Kidney (tissue), 14 donors: ENCODE results near the gene TMEM178B. TPM values are rescaled to one million over a fixed set of nuclear protein-coding genes. Genes with fewer than 3 reads are reported as not detected.
"Not testable (repeated sequence)": the region's sequence is repeated elsewhere in the genome, so short reads cannot be mapped to it uniquely, and the experiment has no call there.

Source experiments
- DNase-seq, 5 donors: peaks; one replicate each; pipeline ENCODE4 v3.0.0-alpha.2; 2013 to 2020
- FAIRE-seq: peaks from 2 replicates; lab custom pipeline; 2012; peaks lifted over from hg19 to GRCh38; lab: Jason Lieb, UNC
- H3K27ac ChIP-seq, 2 donors: one replicate each; pipeline ENCODE4 v1.7.0; 2013; ENCODE audit warnings: low read depth in 2 of 2, low read length in 2 of 2, inconsistent platforms in 1 of 2
- H3K27me3 ChIP-seq: one replicate; pipeline ENCODE4 v1.7.1; 2013; ENCODE audit warnings: low read length, inconsistent platforms; ENCODE audit not compliant: control insufficient read depth, insufficient read depth
- H3K36me3 ChIP-seq, 3 donors: one replicate each; pipeline versions ENCODE4 v1.7.0 to v1.7.1; 2013; ENCODE audit warnings: low read length in 3 of 3, control low read depth in 1 of 3, inconsistent platforms in 1 of 3; ENCODE audit not compliant: insufficient read depth in 3 of 3, control insufficient read depth in 2 of 3
- H3K4me1 ChIP-seq, 3 donors: one replicate each; pipeline versions ENCODE4 v1.7.0 to v1.7.1; 2013; ENCODE audit warnings: low read length in 3 of 3, inconsistent platforms in 1 of 3, low read depth in 1 of 3; ENCODE audit not compliant: control insufficient read depth in 2 of 3, insufficient read depth in 2 of 3
- H3K4me3 ChIP-seq, 3 donors: one replicate each; pipeline versions ENCODE4 v1.7.0 to v1.8.1; 2013; ENCODE audit warnings: low read length in 3 of 3, control low read depth in 1 of 3, inconsistent platforms in 1 of 3
- H3K9ac ChIP-seq, 3 donors: one replicate each; pipeline versions ENCODE4 v1.7.0 to v1.7.1; 2013; ENCODE audit warnings: low read length in 3 of 3, control low read depth in 1 of 3, inconsistent platforms in 1 of 3
- H3K9me3 ChIP-seq, 3 donors: one replicate each; pipeline versions ENCODE4 v1.7.0 to v1.7.1; 2013; ENCODE audit warnings: low read length in 3 of 3, control low read depth in 1 of 3, inconsistent platforms in 1 of 3; ENCODE audit not compliant: control insufficient read depth in 2 of 3, insufficient read depth in 1 of 3
- CTCF ChIP-seq: IDR thresholded peaks from 3 replicates; pipeline ENCODE4 v1.5.1; 2012; ENCODE audit warnings: mild to moderate bottlenecking, moderate library complexity, borderline replicate concordance; ENCODE audit not compliant: insufficient read depth; ENCODE audit errors: extremely low read depth
- intact Hi-C: fragments of 100-400 bp; cut with DNase I; formaldehyde crosslinking; loops from one replicate; pipeline ENCODE4 v1.11.1; 2022
- polyA plus RNA-seq: library from polyadenylated mRNA; stranded (reverse); fragments of 350-450 nt; fragmentation: Illumina TruSeq; extraction: RNeasy Lipid Tissue Mini Kit (QIAGEN cat#74804); gene quantifications from one replicate; pipeline ENCODE4 v1.2.3, GENCODE V29; 2014; ENCODE audit warnings: low read depth, low replicate concordance; ENCODE audit not compliant: insufficient read depth
- total RNA-seq: library from RNA; stranded (reverse); fragmentation: NEBNext Ultra II Directional; extraction: Animal tissue kit (Norgen Biotek cat#: 25700); gene quantifications from one replicate; pipeline ENCODE4 v1.2.1, GENCODE V29; 2021
- donor health status: control.
- donor health status: control.
- donor health status: control.
- donor health status: control.
- donor health status: control.
- donor health status: DM: yes; HTN: yes; CAD: no.
- donor health status: Normal renal cell carcinoma (clear cell type).

The TMEM178B gene
- total and polyA plus RNA-seq, 2 donors from 2014 or later = 0.58 to 20.0 TPM

DNA sequence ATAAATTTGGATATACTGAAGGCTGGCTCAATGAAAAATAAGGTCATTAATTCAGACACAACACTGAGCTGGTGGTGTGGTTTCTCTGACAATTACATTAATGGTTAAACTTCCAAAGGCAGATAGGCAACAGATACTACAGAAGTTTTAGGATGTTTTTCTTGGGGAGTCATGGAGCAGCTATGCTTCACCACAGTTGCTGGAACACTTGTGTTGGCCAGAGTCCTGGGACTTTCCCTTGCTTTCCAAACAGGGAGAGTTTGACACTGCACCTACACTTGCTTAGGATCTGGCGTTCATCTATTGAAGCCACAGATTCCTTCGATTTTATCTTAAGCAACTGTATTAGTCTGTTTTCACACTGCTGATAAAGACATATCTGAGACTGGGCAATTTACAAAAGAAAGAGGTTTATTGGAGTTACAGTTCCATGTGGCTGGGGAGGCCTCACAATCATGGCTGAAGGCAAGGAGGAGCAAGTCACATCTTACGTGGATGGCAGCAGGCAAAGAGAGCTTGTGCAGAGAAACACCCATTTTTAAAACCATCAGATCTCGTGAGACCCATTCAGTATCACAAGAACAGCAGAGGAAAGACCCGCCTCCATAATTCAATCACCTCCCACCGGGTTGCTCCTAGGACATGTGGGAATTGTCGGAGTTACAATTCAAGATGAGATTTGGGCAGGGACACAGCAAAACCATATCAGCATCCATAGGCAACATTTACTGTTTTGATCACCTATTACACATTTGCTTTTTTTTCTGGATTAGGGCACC, 27.8 kb upstream of the TMEM178B start:
- FAIRE-seq = no peak
- no peaks in the 10 kb centered on the region for H3K9me3 ChIP-seq
- intact Hi-C loops = no loop called here
- no peaks in the 10 kb centered on the region for H3K27me3 ChIP-seq
- H3K36me3 ChIP-seq = no peaks in the 10 kb centered on the region
- DNase-seq = no peak
- no peaks in the 10 kb centered on the region for H3K4me1 ChIP-seq
- H3K27ac ChIP-seq = no peak overlapping the region
- no peak overlapping the region for H3K9ac ChIP-seq
- TF ChIP-seq CTCF = no peak
- H3K4me3 ChIP-seq = no peak overlapping the region

- no peak overlapping the region for H3K27ac ChIP-seq
- no peak for TF ChIP-seq CTCF
Observed at GRCh38 chr7:141053626-141054025, 20.2 kb upstream of the TMEM178B start.

GRCh38 chr7:141055146-141055545, 18.7 kb upstream of the TMEM178B start:
- DNase-seq (no peak), FAIRE-seq (no peak)
- H3K27ac ChIP-seq = no peak overlapping the region
- H3K4me3 ChIP-seq = no peak overlapping the region
- H3K27me3 ChIP-seq = no peaks in the 10 kb centered on the region
- H3K4me1 ChIP-seq = no peaks in the 10 kb centered on the region
- peaks cover 0 to 4% (median 0%) of the 10 kb centered on the region in 3 donors for H3K9me3 ChIP-seq
- intact Hi-C loops = no loop called here
- no peak overlapping the region for H3K9ac ChIP-seq
- H3K36me3 ChIP-seq = no peaks in the 10 kb centered on the region
- TF ChIP-seq CTCF = no peak

More at GRCh38 chr7:141053626-141054025, 20.2 kb upstream of the TMEM178B start:
- H3K4me3 ChIP-seq = no peak overlapping the region
- intact Hi-C loops = no loop called here
- H3K27me3 ChIP-seq = no peaks in the 10 kb centered on the region
- no peak overlapping the region for H3K9ac ChIP-seq
- H3K4me1 ChIP-seq = no peaks in the 10 kb centered on the region
- H3K36me3 ChIP-seq = no peaks in the 10 kb centered on the region
- FAIRE-seq = no peak
- H3K9me3 ChIP-seq = peaks cover 0 to 4% (median 0%) of the 10 kb centered on the region in 3 donors
- DNase-seq = peak in 2 of 5 donors; percentile 8 to 78

GRCh38 chr7:141057788-141058187, 16.1 kb upstream of the TMEM178B start:
- Histone ChIP-seq H3K4me3 (no peak overlapping the region), H3K4me1 (no peaks in the 10 kb centered on the region), H3K9me3 (peaks cover 0 to 4% (median 0%) of the 10 kb centered on the region in 3 donors), H3K9ac (no peak overlapping the region), H3K27ac (no peak overlapping the region), H3K27me3 (no peaks in the 10 kb centered on the region), H3K36me3 (no peaks in the 10 kb centered on the region)
- no peak for FAIRE-seq
- intact Hi-C loops = no loop called here
- DNase-seq = no peak
- no peak for TF ChIP-seq CTCF

GRCh38 chr7:141067856-141068255, 6.0 kb upstream of the TMEM178B start:
- intact Hi-C loops, H3K9me3 ChIP-seq, H3K36me3 ChIP-seq, H3K4me3 ChIP-seq, H3K9ac ChIP-seq, FAIRE-seq, DNase-seq, H3K27ac ChIP-seq: not testable (repeated sequence)
- peaks cover 0 to 14% (median 0%) of the 10 kb centered on the region in 3 donors for H3K4me1 ChIP-seq
- H3K27me3 ChIP-seq = peaks cover 17% of the 10 kb centered on the region
